Medulla oblongata (tissue), 1 donor: ENCODE measurements around the gene RBFOX2.

Experiments
- DNase-seq: peaks from one replicate; pipeline ENCODE4 v3.0.0-alpha.2; 2015; ENCODE audit errors: extremely low spot score

Gene RBFOX2

GRCh38 chr22:35930933-35931332, 97.7 kb downstream of the RBFOX2 start:
- peak; percentile 87 for DNase-seq

GRCh38 chr22:35928285-35928798, 100.3 kb downstream of the RBFOX2 start:
- no peak for DNase-seq

- no peak for DNase-seq
Measured at GRCh38 chr22:35923026-35923425, 105.6 kb downstream of the RBFOX2 start.

- peak; percentile 83 for DNase-seq
Measured at GRCh38 chr22:35921777-35922176, 106.8 kb downstream of the RBFOX2 start.

- no peak for DNase-seq
Measured at GRCh38 chr22:35921044-35921443, 107.6 kb downstream of the RBFOX2 start.

GRCh38 chr22:35919002-35919542, 109.6 kb downstream of the RBFOX2 start:
- DNase-seq = no peak

- no peak for DNase-seq
Measured at GRCh38 chr22:35918456-35918855, 110.2 kb downstream of the RBFOX2 start.

- no peak for DNase-seq
Measured at GRCh38 chr22:35917651-35918050, 111.0 kb downstream of the RBFOX2 start.

GRCh38 chr22:35915477-35916013, 113.1 kb downstream of the RBFOX2 start:
- DNase-seq = peak; percentile 45

- peak; percentile 97 for DNase-seq
Measured at GRCh38 chr22:35914665-35915476, 113.8 kb downstream of the RBFOX2 start.

- DNase-seq = no peak
Measured at GRCh38 chr22:35914357-35914664, 114.3 kb downstream of the RBFOX2 start.

GRCh38 chr22:35913925-35914324, 114.7 kb downstream of the RBFOX2 start:
- DNase-seq = peak; percentile 28

- no peak for DNase-seq
Measured at GRCh38 chr22:35912658-35913057, 116.0 kb downstream of the RBFOX2 start.

- DNase-seq = no peak
Measured at GRCh38 chr22:35911877-35912276, 116.7 kb downstream of the RBFOX2 start.

GRCh38 chr22:35910926-35911325, 117.7 kb downstream of the RBFOX2 start:
- DNase-seq = no peak

- DNase-seq = no peak
Measured at GRCh38 chr22:35910003-35910769, 118.4 kb downstream of the RBFOX2 start.

GRCh38 chr22:35905894-35906293, 122.7 kb downstream of the RBFOX2 start:
- DNase-seq = no peak

GRCh38 chr22:35904752-35905151, 123.9 kb downstream of the RBFOX2 start:
- no peak for DNase-seq

GRCh38 chr22:35904336-35904692, 124.3 kb downstream of the RBFOX2 start:
- DNase-seq = no peak

GRCh38 chr22:35903571-35904335, 124.9 kb downstream of the RBFOX2 start:
- DNase-seq = no peak

GRCh38 chr22:35900483-35901168, 128.0 kb downstream of the RBFOX2 start:
- DNase-seq = no peak
